ENCODE measurements around the gene SLC6A4. TPM values are rescaled to one million over a fixed set of nuclear protein-coding genes. Genes with fewer than 3 reads are reported as not detected.

Gene SLC6A4
- total RNA-seq, 4 donors from 2014 or later: 1.3 TPM; not detected in 2

GRCh38 chr17:30210901-30211300 is 24.6 kb downstream of the SLC6A4 start:
- TF ChIP-seq, protein P1, sequence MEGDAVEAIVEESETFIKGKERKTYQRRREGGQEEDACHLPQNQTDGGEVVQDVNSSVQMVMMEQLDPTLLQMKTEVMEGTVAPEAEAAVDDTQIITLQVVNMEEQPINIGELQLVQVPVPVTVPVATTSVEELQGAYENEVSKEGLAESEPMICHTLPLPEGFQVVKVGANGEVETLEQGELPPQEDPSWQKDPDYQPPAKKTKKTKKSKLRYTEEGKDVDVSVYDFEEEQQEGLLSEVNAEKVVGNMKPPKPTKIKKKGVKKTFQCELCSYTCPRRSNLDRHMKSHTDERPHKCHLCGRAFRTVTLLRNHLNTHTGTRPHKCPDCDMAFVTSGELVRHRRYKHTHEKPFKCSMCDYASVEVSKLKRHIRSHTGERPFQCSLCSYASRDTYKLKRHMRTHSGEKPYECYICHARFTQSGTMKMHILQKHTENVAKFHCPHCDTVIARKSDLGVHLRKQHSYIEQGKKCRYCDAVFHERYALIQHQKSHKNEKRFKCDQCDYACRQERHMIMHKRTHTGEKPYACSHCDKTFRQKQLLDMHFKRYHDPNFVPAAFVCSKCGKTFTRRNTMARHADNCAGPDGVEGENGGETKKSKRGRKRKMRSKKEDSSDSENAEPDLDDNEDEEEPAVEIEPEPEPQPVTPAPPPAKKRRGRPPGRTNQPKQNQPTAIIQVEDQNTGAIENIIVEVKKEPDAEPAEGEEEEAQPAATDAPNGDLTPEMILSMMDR (IDR thresholded peaks at IDR 0.05; ENCODE audit: low read depth): no peak

GRCh38 chr17:30210366-30210765 is 25.1 kb downstream of the SLC6A4 start:
- TF ChIP-seq, protein P1 (IDR thresholded peaks at IDR 0.05; ENCODE audit: low read depth): no peak

- TF ChIP-seq, protein P1 (IDR thresholded peaks at IDR 0.05; ENCODE audit: low read depth): no peak
These were observed 25.6 kb downstream of the SLC6A4 start for GRCh38 chr17:30209930-30210329.

DNA sequence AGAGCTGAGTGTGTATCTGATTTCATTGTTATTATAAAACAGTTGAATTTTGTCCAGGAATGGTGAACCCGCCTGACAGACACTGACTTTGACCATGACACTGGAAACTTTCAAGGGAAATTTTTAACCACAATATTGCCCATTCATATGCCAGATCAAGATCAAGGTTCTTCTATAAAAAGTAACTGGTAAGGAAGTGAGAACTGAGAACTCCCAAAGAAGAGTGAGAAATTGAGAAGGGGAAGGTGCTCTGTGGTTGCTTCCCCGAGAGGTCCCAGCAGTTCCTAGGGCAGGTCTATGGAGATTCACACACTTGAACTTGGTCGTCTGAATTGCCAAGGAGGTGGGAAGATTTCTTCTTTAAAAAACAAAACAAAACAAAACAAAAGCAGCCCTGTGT is 27.3 kb downstream of the SLC6A4 start:
- TF ChIP-seq, protein P1 (IDR thresholded peaks at IDR 0.05; ENCODE audit: low read depth): no peak

DNA sequence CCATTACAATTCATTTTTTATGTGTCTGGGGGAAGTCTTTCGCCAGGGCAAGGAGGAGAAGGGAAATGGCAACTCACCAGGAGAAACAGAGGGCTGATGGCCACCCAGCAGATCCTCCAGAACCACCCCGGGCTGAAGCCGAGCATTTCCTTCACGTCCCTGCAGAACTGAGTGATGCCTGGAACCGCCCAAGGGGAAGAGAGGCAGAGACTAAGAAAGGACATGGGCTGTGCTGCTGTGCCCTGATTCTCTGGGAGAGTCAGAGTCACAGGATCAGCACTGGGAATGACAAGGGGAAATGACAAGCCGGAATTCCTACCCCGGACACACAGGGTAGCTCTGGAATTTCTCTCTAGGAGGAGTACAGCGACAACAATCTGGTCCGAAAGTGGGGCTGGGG is 27.8 kb downstream of the SLC6A4 start:
- TF ChIP-seq, protein P1 (IDR thresholded peaks at IDR 0.05; ENCODE audit: low read depth): no peak

DNA sequence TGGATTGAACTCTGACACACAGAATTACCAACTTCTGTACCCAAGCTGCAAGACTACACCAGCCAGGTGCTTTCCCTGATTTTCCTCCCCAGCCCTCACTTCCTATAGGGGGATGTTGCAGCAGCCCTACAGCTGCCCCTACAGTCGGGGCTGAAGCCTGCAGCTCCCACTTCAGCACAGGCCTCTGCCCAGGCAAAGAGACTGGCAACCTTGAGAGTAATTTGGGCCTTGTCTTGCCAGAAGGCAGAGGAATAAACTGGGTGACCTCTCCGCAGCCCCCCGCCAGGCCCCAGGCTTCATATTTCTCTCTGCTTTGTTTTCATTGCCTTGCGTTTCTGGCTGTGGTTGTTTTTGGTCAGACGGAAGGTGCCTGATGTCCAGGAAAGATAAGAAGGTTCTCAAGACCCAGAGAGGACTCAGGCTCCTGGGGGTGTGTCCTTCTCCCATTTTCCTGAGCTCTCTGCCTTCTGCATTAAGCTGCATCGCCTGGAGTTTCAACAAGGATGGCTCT is 32.0 kb downstream of the SLC6A4 start:
- TF ChIP-seq, protein P1 (IDR thresholded peaks at IDR 0.05; ENCODE audit: low read depth): no peak

- TF ChIP-seq, protein P1 (IDR thresholded peaks at IDR 0.05; ENCODE audit: low read depth): no peak
These were observed 35.4 kb downstream of the SLC6A4 start for GRCh38 chr17:30200106-30200505.

Measured in subcutaneous adipose tissue (tissue), 4 donors.